GM23248 (cell line): ENCODE data around the gene WNT7B. TPM values are rescaled to one million over a fixed set of nuclear protein-coding genes. Genes with fewer than 3 reads are reported as not detected.

Experiments
- DNase-seq: peaks from one replicate; pipeline ENCODE4 v3.0.0-alpha.2; 2015
- H2AFZ ChIP-seq: fragments of 200-600 bp; sonication (generic); 2 replicates; pipeline ENCODE4 v1.6.1; 2016; ENCODE audit warnings: antibody characterized with exemption
- H3F3A ChIP-seq: fragments of 200-600 bp; sonication (generic); 2 replicates; pipeline ENCODE4 v1.6.1; 2016; ENCODE audit warnings: mild to moderate bottlenecking, antibody characterized with exemption, mixed run types; ENCODE audit not compliant: insufficient read depth
- H3K27ac ChIP-seq: fragments of 200-600 bp; sonication (generic); 2 replicates; pipeline ENCODE4 v1.5.1; 2016; ENCODE audit warnings: mild to moderate bottlenecking
- H3K27me3 ChIP-seq: fragments of 200-600 bp; sonication (generic); replicated peaks from 2 replicates; pipeline ENCODE4 v1.6.1; 2016; ENCODE audit warnings: mild to moderate bottlenecking; ENCODE audit not compliant: insufficient read depth
- H3K36me3 ChIP-seq: fragments of 200-600 bp; sonication (generic); 2 replicates; pipeline ENCODE4 v1.6.1; 2016; ENCODE audit warnings: low read depth, mild to moderate bottlenecking
- H3K4me1 ChIP-seq: fragments of 200-600 bp; sonication (generic); 2 replicates; pipeline ENCODE4 v1.6.1; 2016; ENCODE audit warnings: mild to moderate bottlenecking; ENCODE audit not compliant: insufficient read depth
- H3K4me2 ChIP-seq: fragments of 200-600 bp; sonication (generic); one replicate; pipeline ENCODE4 v1.6.1; 2016; ENCODE audit warnings: mild to moderate bottlenecking; ENCODE audit not compliant: unreplicated experiment
- H3K4me3 ChIP-seq: fragments of 200-600 bp; sonication (generic); 2 replicates; pipeline ENCODE4 v1.5.1; 2016; ENCODE audit warnings: mild to moderate bottlenecking
- H3K79me2 ChIP-seq: fragments of 200-600 bp; sonication (generic); 2 replicates; pipeline ENCODE4 v1.6.1; 2016; ENCODE audit warnings: mild to moderate bottlenecking; ENCODE audit not compliant: insufficient read depth
- H3K9ac ChIP-seq: fragments of 200-600 bp; sonication (generic); 2 replicates; pipeline ENCODE4 v1.6.1; 2016; ENCODE audit warnings: mild to moderate bottlenecking
- H3K9me2 ChIP-seq: fragments of 200-600 bp; sonication (generic); 2 replicates; pipeline ENCODE4 v1.6.1; 2016; ENCODE audit warnings: mixed run types, mild to moderate bottlenecking, moderate library complexity; ENCODE audit not compliant: insufficient read depth
- H3K9me3 ChIP-seq: fragments of 200-600 bp; sonication (generic); one replicate; pipeline ENCODE4 v1.6.1; 2017; ENCODE audit warnings: low read depth
- H4K20me1 ChIP-seq: fragments of 200-600 bp; sonication (generic); 2 replicates; pipeline ENCODE4 v1.6.0; 2016; ENCODE audit not compliant: insufficient read depth
- EZH2 ChIP-seq: fragments of 200-600 bp; sonication (generic); IDR thresholded peaks from 2 replicates; pipeline ENCODE4 v1.6.1; 2018; ENCODE audit warnings: antibody characterized with exemption, mild to moderate bottlenecking; ENCODE audit not compliant: insufficient read depth, poor library complexity, severe bottlenecking
- EZH2phosphoT487 ChIP-seq: fragments of 200-600 bp; sonication (generic); IDR thresholded peaks from 2 replicates; pipeline ENCODE4 v1.6.1; 2018; ENCODE audit warnings: antibody characterized with exemption, moderate library complexity, mild to moderate bottlenecking, low read depth; ENCODE audit not compliant: insufficient read depth
- WGBS, 2 experiments: methylation state at CpG; one replicate each; pipeline ENCODE4 v1.1.6; 2015 to 2017; ENCODE audit warnings: low lambda C conversion rate in 2 of 2, low coverage in 1 of 2; ENCODE audit errors: missing lambda C conversion rate in 2 of 2; 5-methylcytosine and 5-hydroxymethylcytosine counted together
- in situ Hi-C: fragments of 300-500 bp; cut with MboI; formaldehyde crosslinking; loops from 2 replicates; pipeline ENCODE4 v1.15.0; 2020
- polyA plus RNA-seq: library from polyadenylated mRNA; unstranded; fragments of >200 nt; fragmentation: Nextera tagmentation; extraction: Ambion mirVana; gene quantifications from 2 replicates; pipeline ENCODE4 v1.2.1, GENCODE V29; 2016
- total RNA-seq: library from RNA; depleted of rRNA; stranded (reverse); fragments of >200 nt; shearing (Covaris generic); gene quantifications from 2 replicates; pipeline ENCODE4 v1.2.3, GENCODE V29; 2014

The WNT7B gene
- total and polyA plus RNA-seq, 2 experiments from 2014 or later: not detected

- no peak overlapping the region for H3K9ac ChIP-seq
Observed at GRCh38 chr22:45972091-45972888, 4.7 kb downstream of the WNT7B start.

GRCh38 chr22:45971408-45972028 lies 5.4 kb downstream of the WNT7B start:
- 2% methylated on average over 42 to 63 of the region's 66 CpGs for WGBS, 2 experiments
- no peaks in the 10 kb centered on the region for H4K20me1 ChIP-seq
- no peaks in the 10 kb centered on the region for H3K9me2 ChIP-seq
- no peak overlapping the region for H2AFZ ChIP-seq
- no peaks in the 10 kb centered on the region for H3K9me3 ChIP-seq
- H3K4me2 ChIP-seq: peak overlapping the region; percentile 77
- peak overlapping the region; percentile 63 for H3K4me3 ChIP-seq
- TF ChIP-seq EZH2phosphoT487: 0 out of 2 replicates have a peak, but pooled peaks have one; percentile 65
- peak; percentile 48 for TF ChIP-seq EZH2
- in situ Hi-C loops: no loop called here
- H3K4me1 ChIP-seq: peaks cover 27% of the 10 kb centered on the region
- no peak overlapping the region for H3K9ac ChIP-seq
- DNase-seq: peak; percentile 49
- no peaks in the 10 kb centered on the region for H3K79me2 ChIP-seq
- H3K27me3 ChIP-seq: peaks cover 44% of the 10 kb centered on the region
- H3F3A ChIP-seq: no peaks in the 10 kb centered on the region
- no peaks in the 10 kb centered on the region for H3K36me3 ChIP-seq
- no peak overlapping the region for H3K27ac ChIP-seq

More at GRCh38 chr22:45972091-45972888, 4.7 kb downstream of the WNT7B start:
- no peaks in the 10 kb centered on the region for H3K9me2 ChIP-seq
- H3K27ac ChIP-seq: no peak overlapping the region
- WGBS, 2 experiments: 9 to 12% methylated on average over 61 to 64 of the region's 83 CpGs
- no peaks in the 10 kb centered on the region for H3F3A ChIP-seq
- TF ChIP-seq EZH2 (no peak), EZH2phosphoT487 (no peak)
- H3K9me3 ChIP-seq: no peaks in the 10 kb centered on the region
- H2AFZ ChIP-seq: no peak overlapping the region
- no peak overlapping the region for H3K4me2 ChIP-seq
- H4K20me1 ChIP-seq: no peaks in the 10 kb centered on the region
- H3K27me3 ChIP-seq: peaks cover 45% of the 10 kb centered on the region
- no peaks in the 10 kb centered on the region for H3K36me3 ChIP-seq
- in situ Hi-C loops: no loop called here
- H3K4me1 ChIP-seq: peaks cover 27% of the 10 kb centered on the region
- DNase-seq: peak; percentile 42
- H3K4me3 ChIP-seq: peak overlapping the region; percentile 47
- no peaks in the 10 kb centered on the region for H3K79me2 ChIP-seq

- Histone ChIP-seq H3K27ac (no peak overlapping the region), H3F3A (no peaks in the 10 kb centered on the region), H3K9me2 (no peaks in the 10 kb centered on the region), H3K79me2 (no peaks in the 10 kb centered on the region), H3K36me3 (no peaks in the 10 kb centered on the region), H3K9me3 (no peaks in the 10 kb centered on the region), H4K20me1 (no peaks in the 10 kb centered on the region), H3K9ac (no peak overlapping the region), H3K4me2 (peak overlapping the region; percentile 77), H2AFZ (no peak overlapping the region), H3K4me3 (peak overlapping the region; percentile 63), H3K4me1 (peaks cover 27% of the 10 kb centered on the region), H3K27me3 (peaks cover 42% of the 10 kb centered on the region)
- WGBS, 2 experiments: 2 to 5% methylated on average over 19 to 40 of the region's 40 CpGs
- TF ChIP-seq EZH2phosphoT487 (no peak), EZH2 (peak; percentile 26)
- in situ Hi-C loops: no loop called here
- peak; percentile 54 for DNase-seq
Observed at GRCh38 chr22:45970705-45971407, 6.1 kb downstream of the WNT7B start.

- H3K4me1 ChIP-seq: peaks cover 27% of the 10 kb centered on the region
- no peak overlapping the region for H2AFZ ChIP-seq
- no peak overlapping the region for H3K4me3 ChIP-seq
- no peaks in the 10 kb centered on the region for H3K36me3 ChIP-seq
- H3K27me3 ChIP-seq: peaks cover 33% of the 10 kb centered on the region
- 80 to 85% methylated on average over 19 to 21 of the region's 21 CpGs for WGBS, 2 experiments
- no peaks in the 10 kb centered on the region for H3K9me3 ChIP-seq
- no peaks in the 10 kb centered on the region for H3K79me2 ChIP-seq
- H3K27ac ChIP-seq: no peak overlapping the region
- no peaks in the 10 kb centered on the region for H3F3A ChIP-seq
- in situ Hi-C loops: loop anchor here (10.0 kb wide), 1 partner anchor 385 kb away; no protein-coding TSS in a partner anchor
- TF ChIP-seq EZH2phosphoT487 (no peak), EZH2 (no peak)
- DNase-seq: no peak
- H3K4me2 ChIP-seq: no peak overlapping the region
- H4K20me1 ChIP-seq: no peaks in the 10 kb centered on the region
- H3K9me2 ChIP-seq: no peaks in the 10 kb centered on the region
- no peak overlapping the region for H3K9ac ChIP-seq
Observed at GRCh38 chr22:45969801-45970470, 7.0 kb downstream of the WNT7B start.
